Measurements from ENCODE around the gene KCNMA1. TPM values are rescaled to one million over a fixed set of nuclear protein-coding genes. Genes with fewer than 3 reads are reported as not detected.

Gene KCNMA1
- total RNA-seq, 1 donor from 2014 or later = 41.3 TPM

DNA sequence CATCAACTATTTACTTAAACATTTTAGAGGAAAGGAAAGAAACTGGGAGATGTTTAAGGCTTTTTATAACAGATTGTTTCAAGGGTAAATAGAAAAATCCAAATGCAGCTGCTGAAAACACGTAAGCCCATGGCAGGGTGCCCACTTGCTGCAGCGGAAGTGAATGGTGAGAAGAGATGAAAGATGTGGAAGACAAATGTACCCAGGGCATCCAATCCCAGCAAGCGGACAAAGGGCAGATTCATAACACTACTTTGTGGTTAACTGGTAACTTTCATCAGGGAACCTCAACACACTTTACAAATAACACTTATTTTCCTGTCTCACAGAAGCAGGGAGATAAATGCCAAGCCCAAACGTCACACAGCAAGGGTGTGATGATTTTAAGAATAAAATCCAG, 358.4 kb downstream of the KCNMA1 start:
- H3K9me3 ChIP-seq = no peaks in the 10 kb centered on the region
- DNase-seq (no peak), ATAC-seq (no peak)
- no peaks in the 10 kb centered on the region for H3K4me1 ChIP-seq
- no peaks in the 10 kb centered on the region for H3K36me3 ChIP-seq
- no peak overlapping the region for H3K4me3 ChIP-seq
- TF ChIP-seq, protein P1, sequence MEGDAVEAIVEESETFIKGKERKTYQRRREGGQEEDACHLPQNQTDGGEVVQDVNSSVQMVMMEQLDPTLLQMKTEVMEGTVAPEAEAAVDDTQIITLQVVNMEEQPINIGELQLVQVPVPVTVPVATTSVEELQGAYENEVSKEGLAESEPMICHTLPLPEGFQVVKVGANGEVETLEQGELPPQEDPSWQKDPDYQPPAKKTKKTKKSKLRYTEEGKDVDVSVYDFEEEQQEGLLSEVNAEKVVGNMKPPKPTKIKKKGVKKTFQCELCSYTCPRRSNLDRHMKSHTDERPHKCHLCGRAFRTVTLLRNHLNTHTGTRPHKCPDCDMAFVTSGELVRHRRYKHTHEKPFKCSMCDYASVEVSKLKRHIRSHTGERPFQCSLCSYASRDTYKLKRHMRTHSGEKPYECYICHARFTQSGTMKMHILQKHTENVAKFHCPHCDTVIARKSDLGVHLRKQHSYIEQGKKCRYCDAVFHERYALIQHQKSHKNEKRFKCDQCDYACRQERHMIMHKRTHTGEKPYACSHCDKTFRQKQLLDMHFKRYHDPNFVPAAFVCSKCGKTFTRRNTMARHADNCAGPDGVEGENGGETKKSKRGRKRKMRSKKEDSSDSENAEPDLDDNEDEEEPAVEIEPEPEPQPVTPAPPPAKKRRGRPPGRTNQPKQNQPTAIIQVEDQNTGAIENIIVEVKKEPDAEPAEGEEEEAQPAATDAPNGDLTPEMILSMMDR (IDR thresholded peaks at IDR 0.05) = no peak
- H3K27ac ChIP-seq = no peak overlapping the region
- H3K27me3 ChIP-seq (ENCODE audit: low read depth) = peaks cover 12% of the 10 kb centered on the region
- intact Hi-C loops (cut with DNase I) = no loop called here

DNA sequence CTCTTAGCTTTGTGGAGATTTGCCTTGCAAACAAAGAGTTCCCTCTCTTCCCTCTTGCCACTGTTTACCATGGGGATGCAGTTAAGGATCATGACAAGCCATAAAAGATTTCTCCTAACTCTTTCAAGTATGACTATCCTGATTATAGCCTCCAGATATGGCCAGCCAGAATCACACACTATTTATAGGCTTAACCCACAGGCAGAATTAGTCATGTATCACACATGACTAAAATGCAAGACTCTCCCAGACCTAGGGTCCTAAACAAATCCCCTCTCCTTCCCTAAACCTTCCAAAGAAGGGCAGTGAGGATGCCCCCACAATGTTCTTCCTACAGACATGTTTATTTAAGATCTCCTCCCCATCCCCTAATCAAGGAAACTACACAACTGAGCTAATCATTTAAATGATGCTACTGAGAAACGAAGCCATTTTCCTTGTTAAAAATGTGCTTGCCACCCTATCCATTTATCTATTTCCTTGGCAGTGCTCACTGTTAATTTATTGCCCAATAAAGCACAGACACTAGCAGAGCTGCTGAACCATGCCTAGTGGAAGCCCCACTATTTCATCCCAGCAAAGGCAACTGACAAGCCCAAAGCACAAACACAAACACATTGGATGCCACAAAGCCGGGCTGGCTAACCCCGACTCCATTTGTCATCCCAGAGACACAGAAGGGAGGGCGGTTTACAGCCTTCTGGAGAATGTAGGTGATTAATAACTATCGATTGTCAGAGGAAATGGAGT, 363.4 kb downstream of the KCNMA1 start:
- Histone ChIP-seq H3K27me3 (ENCODE audit: low read depth) (no peaks in the 10 kb centered on the region), H3K4me3 (no peak overlapping the region), H3K36me3 (no peaks in the 10 kb centered on the region), H3K27ac (no peak overlapping the region), H3K4me1 (no peaks in the 10 kb centered on the region), H3K9me3 (no peaks in the 10 kb centered on the region)
- TF ChIP-seq, protein P1 (IDR thresholded peaks at IDR 0.05) = no peak
- DNase-seq (no peak), ATAC-seq (no peak)
- intact Hi-C loops (cut with DNase I) = no loop called here

DNA sequence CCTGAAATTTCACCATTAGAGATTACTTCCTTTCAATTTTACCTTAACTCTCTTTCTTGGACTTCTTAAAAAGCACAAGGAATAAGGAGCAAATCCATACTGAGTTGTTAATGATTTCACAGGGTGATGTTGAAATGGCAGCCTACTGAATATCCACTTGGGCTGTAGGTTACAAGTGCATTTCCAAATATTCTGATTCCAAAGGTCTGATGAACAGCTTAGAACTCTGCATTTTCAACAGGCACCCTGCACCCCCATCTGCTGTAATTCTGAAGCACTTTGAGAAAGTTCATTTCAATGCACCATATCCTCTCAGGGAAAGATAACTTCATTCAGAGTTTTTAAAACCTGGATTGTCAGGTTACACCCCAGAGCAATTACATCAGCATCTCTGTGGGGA, 368.4 kb downstream of the KCNMA1 start:
- intact Hi-C loops (cut with DNase I) = no loop called here
- DNase-seq (no peak), ATAC-seq (no peak)
- TF ChIP-seq, protein P1 (IDR thresholded peaks at IDR 0.05) = no peak
- Histone ChIP-seq H3K9me3 (no peaks in the 10 kb centered on the region), H3K4me1 (no peaks in the 10 kb centered on the region), H3K4me3 (no peak overlapping the region), H3K27me3 (ENCODE audit: low read depth) (no peaks in the 10 kb centered on the region), H3K27ac (no peak overlapping the region), H3K36me3 (no peaks in the 10 kb centered on the region)

DNA sequence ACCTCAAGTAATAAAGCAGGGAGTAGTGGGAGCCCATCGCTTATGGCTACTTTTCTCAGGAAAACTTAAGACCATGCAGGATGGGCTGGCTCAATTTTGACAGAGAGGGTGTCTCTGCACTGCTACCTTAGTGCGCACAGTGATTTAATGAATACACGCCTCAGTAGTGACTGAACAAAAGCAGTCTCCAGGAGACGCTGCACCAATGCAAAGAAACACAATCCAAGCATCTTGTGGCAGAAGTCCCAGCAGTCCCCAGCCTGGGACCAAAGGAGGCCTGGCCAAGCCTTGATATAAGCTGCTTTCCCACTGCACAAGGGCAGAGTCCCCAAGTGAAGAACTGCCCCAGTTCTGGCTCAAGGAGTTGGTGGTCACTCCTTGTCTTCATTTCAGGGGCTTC, 368.9 kb downstream of the KCNMA1 start:
- intact Hi-C loops (cut with DNase I) = no loop called here
- Histone ChIP-seq H3K4me1 (no peaks in the 10 kb centered on the region), H3K36me3 (no peaks in the 10 kb centered on the region), H3K27ac (no peak overlapping the region), H3K4me3 (no peak overlapping the region), H3K27me3 (ENCODE audit: low read depth) (no peaks in the 10 kb centered on the region), H3K9me3 (no peaks in the 10 kb centered on the region)
- no peak for DNase-seq
- no peak for ATAC-seq
- TF ChIP-seq, protein P1 (IDR thresholded peaks at IDR 0.05) = no peak

DNA sequence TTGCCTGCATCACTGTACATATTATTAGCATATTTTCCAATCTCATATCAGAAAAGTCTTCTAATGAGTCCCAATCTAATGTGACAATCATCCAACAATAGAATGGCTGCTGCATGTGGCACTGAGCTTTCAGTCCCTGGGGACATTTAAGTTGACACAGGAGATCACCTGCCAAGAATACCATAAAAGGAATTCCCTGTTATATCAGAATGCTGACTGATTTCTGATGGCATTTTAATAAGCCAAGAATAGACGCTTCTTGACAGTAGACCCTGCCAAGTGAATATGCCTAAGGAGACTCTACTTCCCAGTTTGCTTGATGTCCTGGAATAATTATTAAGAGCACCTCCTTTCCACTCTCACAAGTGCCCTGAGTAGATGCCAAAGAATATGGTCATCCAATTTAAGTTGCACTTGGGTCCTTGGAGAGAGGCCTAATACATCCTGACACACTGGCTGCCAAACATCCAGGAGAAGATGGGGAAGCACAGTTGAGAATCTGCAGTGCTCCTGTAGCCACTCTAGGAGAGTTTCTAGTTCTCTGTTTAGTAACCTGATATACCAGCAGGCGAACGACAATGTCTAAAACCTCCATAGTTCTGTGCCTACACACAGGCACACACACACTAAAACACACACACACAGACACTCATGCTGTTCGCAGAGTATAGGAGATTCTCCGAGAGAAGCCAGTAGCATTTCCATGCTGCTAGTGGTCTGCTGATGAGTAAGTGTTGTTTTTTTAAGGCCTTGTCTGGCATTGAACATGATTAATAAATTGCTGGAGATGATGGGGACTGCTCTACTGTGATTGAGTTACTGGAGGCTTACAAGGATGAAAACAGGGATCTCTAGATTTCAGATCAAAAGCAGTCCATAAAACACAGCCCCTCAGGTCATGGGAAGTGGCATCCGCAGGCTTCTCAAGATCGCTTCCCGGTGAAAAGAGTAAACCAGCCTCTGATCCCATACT, 369.6 kb downstream of the KCNMA1 start:
- Histone ChIP-seq H3K9me3 (no peaks in the 10 kb centered on the region), H3K4me1 (no peaks in the 10 kb centered on the region), H3K27ac (no peak overlapping the region), H3K27me3 (ENCODE audit: low read depth) (no peaks in the 10 kb centered on the region), H3K4me3 (no peak overlapping the region), H3K36me3 (no peaks in the 10 kb centered on the region)
- intact Hi-C loops (cut with DNase I) = no loop called here
- TF ChIP-seq, protein P1 (IDR thresholded peaks at IDR 0.05) = no peak
- ATAC-seq (no peak), DNase-seq (no peak)
